Ascending aorta (tissue), 2 donors: ENCODE measurements around the gene SUMO1. TPM values are rescaled to one million over a fixed set of nuclear protein-coding genes. Genes with fewer than 3 reads are reported as not detected.

Source experiments
- DNase-seq, 2 donors: peaks; one replicate each; pipeline ENCODE4 v3.0.0-alpha.2; 2019; ENCODE audit warnings: low spot score in 2 of 2
- H3K27ac ChIP-seq, 2 donors: fragments of 200-600 bp; sonication (generic); one replicate each; pipeline ENCODE4 v1.5.1; 2016 to 2017; ENCODE audit warnings: mild to moderate bottlenecking in 1 of 2
- H3K27me3 ChIP-seq: fragments of 200-600 bp; sonication (generic); one replicate; pipeline ENCODE4 v1.5.1; 2017
- H3K36me3 ChIP-seq, 2 donors: fragments of 200-600 bp; sonication (generic); one replicate each; pipeline ENCODE4 v1.5.1; 2016
- H3K4me1 ChIP-seq, 2 donors: fragments of 200-600 bp; sonication (generic); one replicate each; pipeline ENCODE4 v1.5.1; 2016 to 2017; ENCODE audit warnings: mild to moderate bottlenecking in 1 of 2
- H3K4me3 ChIP-seq, 2 donors: fragments of 200-600 bp; sonication (generic); one replicate each; pipeline ENCODE4 v1.5.1; 2016 to 2017; ENCODE audit warnings: mild to moderate bottlenecking in 1 of 2
- H3K9me3 ChIP-seq, 2 donors: fragments of 200-600 bp; sonication (generic); one replicate each; pipeline ENCODE4 v1.5.1; 2016
- intact Hi-C: fragments of 100-400 bp; cut with DNase I; formaldehyde crosslinking; loops from one replicate; pipeline ENCODE4 v1.15.1; 2023
- total RNA-seq: library from RNA; depleted of rRNA; stranded (reverse); fragments of >200 nt; gene quantifications from one replicate; pipeline ENCODE4 v1.1.0, GENCODE V29; 2016
- TF ChIP-seq, protein P1 (sequence below), 3 experiments: fragments of 200-600 bp in 2 of 3; fragments of 450-650 bp in 1 of 3; sonication (generic) in 2 of 3; IDR thresholded peaks; one replicate each; pipeline ENCODE4 v1.5.1; 2016 to 2019; ENCODE audit warnings: antibody characterized with exemption in 3 of 3, mild to moderate bottlenecking in 1 of 3, moderate library complexity in 1 of 3

Gene SUMO1
- total RNA-seq, 1 donor from 2014 or later = 208 TPM

DNA sequence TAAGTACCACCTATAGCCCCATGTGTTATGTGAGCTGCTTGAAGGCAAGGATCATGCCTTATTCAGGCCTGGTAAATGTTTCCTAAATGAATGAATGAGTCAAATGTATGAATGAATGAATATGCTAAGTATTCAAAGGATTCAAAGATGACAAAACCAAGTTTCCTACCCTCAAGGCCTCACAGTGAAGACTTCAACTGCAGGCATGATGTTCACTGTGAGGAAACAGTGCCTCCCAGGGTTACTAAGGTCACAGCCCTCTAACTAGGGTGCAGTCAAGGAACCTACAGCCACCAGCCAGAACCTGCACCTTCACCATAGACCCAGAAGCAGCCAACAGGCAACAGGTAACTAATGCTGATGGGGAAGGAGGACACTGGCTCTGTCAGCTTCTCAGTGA, 69.3 kb downstream of the SUMO1 start:
- DNase-seq = no peak
- H3K27ac ChIP-seq = no peak overlapping the region
- no peak overlapping the region for H3K4me3 ChIP-seq
- no peaks in the 10 kb centered on the region for H3K36me3 ChIP-seq
- intact Hi-C loops = no loop called here
- H3K4me1 ChIP-seq = no peaks in the 10 kb centered on the region
- TF ChIP-seq, protein P1, sequence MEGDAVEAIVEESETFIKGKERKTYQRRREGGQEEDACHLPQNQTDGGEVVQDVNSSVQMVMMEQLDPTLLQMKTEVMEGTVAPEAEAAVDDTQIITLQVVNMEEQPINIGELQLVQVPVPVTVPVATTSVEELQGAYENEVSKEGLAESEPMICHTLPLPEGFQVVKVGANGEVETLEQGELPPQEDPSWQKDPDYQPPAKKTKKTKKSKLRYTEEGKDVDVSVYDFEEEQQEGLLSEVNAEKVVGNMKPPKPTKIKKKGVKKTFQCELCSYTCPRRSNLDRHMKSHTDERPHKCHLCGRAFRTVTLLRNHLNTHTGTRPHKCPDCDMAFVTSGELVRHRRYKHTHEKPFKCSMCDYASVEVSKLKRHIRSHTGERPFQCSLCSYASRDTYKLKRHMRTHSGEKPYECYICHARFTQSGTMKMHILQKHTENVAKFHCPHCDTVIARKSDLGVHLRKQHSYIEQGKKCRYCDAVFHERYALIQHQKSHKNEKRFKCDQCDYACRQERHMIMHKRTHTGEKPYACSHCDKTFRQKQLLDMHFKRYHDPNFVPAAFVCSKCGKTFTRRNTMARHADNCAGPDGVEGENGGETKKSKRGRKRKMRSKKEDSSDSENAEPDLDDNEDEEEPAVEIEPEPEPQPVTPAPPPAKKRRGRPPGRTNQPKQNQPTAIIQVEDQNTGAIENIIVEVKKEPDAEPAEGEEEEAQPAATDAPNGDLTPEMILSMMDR (IDR thresholded peaks at IDR 0.05) = no peak
- no peaks in the 10 kb centered on the region for H3K27me3 ChIP-seq
- H3K9me3 ChIP-seq = no peaks in the 10 kb centered on the region

DNA sequence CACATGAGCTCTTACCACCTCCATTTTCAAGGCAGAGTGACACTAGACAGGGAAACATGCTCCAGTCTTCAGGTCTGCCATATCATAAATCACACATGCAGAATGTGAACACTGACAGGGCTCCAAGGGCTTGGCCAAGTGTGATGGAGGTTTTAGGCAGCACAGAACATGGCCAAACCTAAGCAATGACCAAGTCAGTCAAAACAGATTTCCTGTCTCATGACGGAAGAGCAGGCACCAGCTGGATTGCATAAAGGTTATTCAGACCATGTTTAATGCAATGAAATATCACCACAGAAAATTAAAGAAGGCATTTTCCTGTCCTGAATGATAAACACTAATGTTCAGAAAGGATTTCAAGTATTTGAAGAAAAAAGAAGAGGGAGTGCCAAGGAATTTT, 72.5 kb downstream of the SUMO1 start:
- Histone ChIP-seq H3K4me3 (no peak overlapping the region), H3K27me3 (no peaks in the 10 kb centered on the region), H3K4me1 (peaks cover 0 to under 1% of the 10 kb centered on the region in 2 donors), H3K27ac (no peak overlapping the region), H3K9me3 (no peaks in the 10 kb centered on the region), H3K36me3 (no peaks in the 10 kb centered on the region)
- DNase-seq = no peak
- intact Hi-C loops = no loop called here
- TF ChIP-seq, protein P1 (IDR thresholded peaks at IDR 0.05) = no peak

DNA sequence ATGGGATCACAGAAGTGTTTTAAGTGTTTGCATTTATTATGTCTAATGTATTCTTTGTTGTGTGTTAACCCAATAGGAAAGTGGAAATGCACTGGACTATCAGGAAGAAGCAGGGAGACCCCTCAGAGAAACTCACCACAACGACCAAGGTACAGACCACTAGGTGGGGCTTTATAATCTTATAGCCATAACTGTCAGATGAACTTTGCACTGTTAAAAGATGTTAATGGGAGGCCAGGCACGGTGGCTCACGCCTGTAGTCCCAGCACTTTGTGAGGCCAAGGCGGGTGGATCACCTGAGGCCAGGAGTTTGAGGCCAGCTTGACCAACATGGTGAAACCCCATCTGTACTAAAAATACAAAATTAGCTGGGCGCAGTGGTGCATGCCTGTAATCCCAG, 73.2 kb downstream of the SUMO1 start:
- TF ChIP-seq, protein P1 (IDR thresholded peaks at IDR 0.05) = no peak
- intact Hi-C loops = no loop called here
- no peaks in the 10 kb centered on the region for H3K27me3 ChIP-seq

DNA sequence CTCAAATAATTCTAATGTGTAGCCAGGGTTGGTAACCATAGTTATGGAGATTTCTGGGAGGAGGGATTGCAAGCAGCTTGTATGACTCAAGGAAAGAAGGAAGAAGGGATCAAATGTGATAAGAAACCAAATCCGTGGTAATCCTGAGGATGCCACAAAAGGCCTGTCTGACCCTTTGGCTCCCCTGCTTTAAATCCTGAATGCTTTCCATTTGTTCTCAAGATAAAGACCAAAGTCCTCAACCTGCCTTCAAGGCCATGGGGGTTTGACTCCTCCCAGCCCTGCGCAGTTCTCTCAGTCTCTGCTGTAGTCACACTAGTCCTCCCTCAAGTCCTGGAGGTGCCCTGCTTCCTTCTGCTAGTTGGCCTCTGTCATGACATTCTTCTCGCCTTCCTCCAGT, 74.0 kb downstream of the SUMO1 start:
- no peak for DNase-seq
- H3K27me3 ChIP-seq = no peaks in the 10 kb centered on the region
- no peaks in the 10 kb centered on the region for H3K36me3 ChIP-seq
- TF ChIP-seq, protein P1 (IDR thresholded peaks at IDR 0.05) = no peak
- H3K9me3 ChIP-seq = no peaks in the 10 kb centered on the region
- H3K27ac ChIP-seq = no peak overlapping the region
- intact Hi-C loops = no loop called here
- no peak overlapping the region for H3K4me3 ChIP-seq
- H3K4me1 ChIP-seq = peaks cover 0 to 2% of the 10 kb centered on the region in 2 donors

More for the DNA sequence above, 73.2 kb downstream of the SUMO1 start:
- Histone ChIP-seq H3K27ac (no peak overlapping the region), H3K4me1 (peaks cover 0 to 2% of the 10 kb centered on the region in 2 donors), H3K9me3 (no peaks in the 10 kb centered on the region), H3K36me3 (no peaks in the 10 kb centered on the region), H3K4me3 (no peak overlapping the region)
- no peak for DNase-seq

DNA sequence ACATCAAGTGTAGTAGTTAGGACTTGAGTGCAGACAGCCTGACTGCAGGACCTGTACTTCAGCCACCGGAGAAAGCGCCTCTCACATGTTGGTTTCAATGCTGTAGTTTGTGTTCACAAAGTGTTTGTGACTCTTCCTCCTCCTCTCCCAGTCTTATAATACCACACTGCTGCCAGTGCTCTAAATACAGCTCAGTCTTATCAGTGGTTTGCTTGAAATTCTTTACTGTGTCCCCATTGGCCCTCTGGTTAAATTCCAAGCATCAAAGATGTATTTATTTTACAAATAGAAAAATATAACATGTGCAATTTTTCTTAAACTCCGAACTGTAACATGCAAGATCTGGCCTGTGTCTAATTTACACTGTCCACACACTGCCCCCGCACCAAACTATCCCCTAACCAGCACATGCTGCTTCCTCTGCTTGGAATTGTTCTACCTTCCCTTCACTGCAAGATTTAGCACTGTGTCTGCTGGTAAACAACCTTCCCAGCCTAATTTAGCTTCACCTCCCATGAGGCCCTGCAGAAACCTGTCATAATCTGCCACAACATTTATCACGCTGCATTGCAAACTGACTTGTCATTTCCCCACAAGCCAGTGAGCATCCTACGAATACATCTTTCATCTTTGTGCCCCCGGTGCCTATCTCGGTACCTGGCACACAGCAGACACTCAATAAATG, 77.1 kb downstream of the SUMO1 start:
- TF ChIP-seq, protein P1 (IDR thresholded peaks at IDR 0.05) = no peak
- Histone ChIP-seq H3K4me3 (no peak overlapping the region), H3K4me1 (peaks cover 0 to 2% of the 10 kb centered on the region in 2 donors), H3K9me3 (no peaks in the 10 kb centered on the region), H3K36me3 (no peaks in the 10 kb centered on the region), H3K27ac (no peak overlapping the region), H3K27me3 (no peaks in the 10 kb centered on the region)
- no peak for DNase-seq
- intact Hi-C loops = no loop called here
